Smooth muscle cell (in vitro differentiated cells): ENCODE measurements around the gene PSMD5. TPM values are rescaled to one million over a fixed set of nuclear protein-coding genes. Genes with fewer than 3 reads are reported as not detected.

ENCODE experiments used
- DNase-seq: peaks from one replicate; lab custom pipeline; 2025; ENCODE audit not compliant: unreplicated experiment; lab: John Stamatoyannopoulos, UW
- H2AFZ ChIP-seq: fragments of 200-600 bp; sonication (generic); 2 replicates; pipeline ENCODE4 v1.6.0; 2016; ENCODE audit warnings: antibody characterized with exemption, low read depth, mild to moderate bottlenecking
- H3F3A ChIP-seq: fragments of 200-600 bp; sonication (generic); 2 replicates; pipeline ENCODE4 v1.6.0; 2017; ENCODE audit warnings: antibody characterized with exemption, low read depth
- H3K27ac ChIP-seq: fragments of 200-600 bp; sonication (generic); 2 replicates; pipeline ENCODE4 v1.5.1; 2016; ENCODE audit warnings: low read depth, mild to moderate bottlenecking
- H3K27me3 ChIP-seq: fragments of 200-600 bp; sonication (generic); 2 replicates; pipeline ENCODE4 v1.6.1; 2016; ENCODE audit warnings: low read depth, mild to moderate bottlenecking
- H3K36me3 ChIP-seq: fragments of 200-600 bp; sonication (generic); 2 replicates; pipeline ENCODE4 v1.5.1; 2016; ENCODE audit warnings: low read depth
- H3K4me1 ChIP-seq: fragments of 200-600 bp; sonication (generic); 2 replicates; pipeline ENCODE4 v1.5.1; 2016; ENCODE audit warnings: low read depth
- H3K4me2 ChIP-seq: fragments of 200-600 bp; sonication (generic); 2 replicates; pipeline ENCODE4 v1.6.0; 2016; ENCODE audit warnings: mild to moderate bottlenecking
- H3K4me3 ChIP-seq: fragments of 200-600 bp; sonication (generic); 2 replicates; pipeline ENCODE4 v1.5.1; 2016; ENCODE audit warnings: mild to moderate bottlenecking
- H3K79me2 ChIP-seq: fragments of 200-600 bp; sonication (generic); 2 replicates; pipeline ENCODE4 v1.6.0; 2016; ENCODE audit warnings: low read depth, mild to moderate bottlenecking
- H3K9ac ChIP-seq: fragments of 200-600 bp; sonication (generic); 2 replicates; pipeline ENCODE4 v1.6.0; 2016; ENCODE audit warnings: low read depth
- H3K9me3 ChIP-seq: fragments of 200-600 bp; sonication (generic); replicated peaks from 2 replicates; pipeline ENCODE4 v1.5.1; 2016; ENCODE audit warnings: low read depth
- H4K20me1 ChIP-seq: fragments of 200-600 bp; sonication (generic); 2 replicates; pipeline ENCODE4 v1.6.0; 2016; ENCODE audit warnings: low read depth
- CTCF ChIP-seq: fragments of 200-600 bp; sonication (generic); IDR thresholded peaks from 2 replicates; pipeline ENCODE4 v1.5.1; 2017; ENCODE audit warnings: borderline replicate concordance, mild to moderate bottlenecking, antibody characterized with exemption; ENCODE audit not compliant: insufficient read depth, poor library complexity, severe bottlenecking
- WGBS: methylation state at CpG from one replicate; pipeline ENCODE4 v1.1.7; 2016; ENCODE audit warnings: low lambda C conversion rate; 5-methylcytosine and 5-hydroxymethylcytosine counted together
- polyA plus RNA-seq: library from polyadenylated mRNA; unstranded; fragments of >200 nt; fragmentation: Nextera tagmentation; extraction: Ambion mirVana; gene quantifications from 2 replicates; pipeline ENCODE4 v1.2.1, GENCODE V29; 2016
- total RNA-seq: library from RNA; depleted of rRNA; stranded (reverse); fragments of >200 nt; gene quantifications from 2 replicates; pipeline ENCODE4 v1.2.3, GENCODE V29; 2014

Gene PSMD5
- total and polyA plus RNA-seq, 2 experiments from 2014 or later = 14.4 to 18.6 TPM

GRCh38 chr9:120775859-120776258, 66.9 kb downstream of the PSMD5 start:
- H3K4me1 ChIP-seq = no peaks in the 10 kb centered on the region
- peaks cover 3% of the 10 kb centered on the region for H3K36me3 ChIP-seq
- WGBS = 90% methylated on average over 5 of the region's 5 CpGs
- peaks cover 18% of the 10 kb centered on the region for H3K79me2 ChIP-seq
- peaks cover 25% of the 10 kb centered on the region for H4K20me1 ChIP-seq
- no peak overlapping the region for H2AFZ ChIP-seq
- H3K27me3 ChIP-seq = no peaks in the 10 kb centered on the region
- no peak overlapping the region for H3K9ac ChIP-seq
- DNase-seq = no peak
- H3K9me3 ChIP-seq = no peaks in the 10 kb centered on the region
- no peak overlapping the region for H3K4me2 ChIP-seq
- H3F3A ChIP-seq = no peaks in the 10 kb centered on the region
- H3K27ac ChIP-seq = peak overlapping the region; percentile 60
- no peak for TF ChIP-seq CTCF
- no peak overlapping the region for H3K4me3 ChIP-seq

- H3K36me3 ChIP-seq = peaks cover 9% of the 10 kb centered on the region
Observed at GRCh38 chr9:120774719-120775118, 68.0 kb downstream of the PSMD5 start.

GRCh38 chr9:120773256-120773655, 69.5 kb downstream of the PSMD5 start:
- 98% methylated on average over 3 of the region's 3 CpGs for WGBS
- Histone ChIP-seq H3K27me3 (no peaks in the 10 kb centered on the region), H3K9me3 (no peaks in the 10 kb centered on the region), H3K36me3 (peaks cover 15% of the 10 kb centered on the region), H3K9ac (no peak overlapping the region), H3K4me3 (no peak overlapping the region), H3K27ac (no peak overlapping the region), H3K4me1 (no peaks in the 10 kb centered on the region), H3K79me2 (no peaks in the 10 kb centered on the region), H3K4me2 (no peak overlapping the region), H2AFZ (no peak overlapping the region), H3F3A (no peaks in the 10 kb centered on the region), H4K20me1 (no peaks in the 10 kb centered on the region)
- no peak for DNase-seq
- no peak for TF ChIP-seq CTCF

More at GRCh38 chr9:120774719-120775118, 68.0 kb downstream of the PSMD5 start:
- no peaks in the 10 kb centered on the region for H3F3A ChIP-seq
- peaks cover 14% of the 10 kb centered on the region for H4K20me1 ChIP-seq
- no peak for TF ChIP-seq CTCF
- H3K9me3 ChIP-seq = no peaks in the 10 kb centered on the region
- no peak overlapping the region for H2AFZ ChIP-seq
- H3K9ac ChIP-seq = no peak overlapping the region
- peaks cover 9% of the 10 kb centered on the region for H3K79me2 ChIP-seq
- no peak overlapping the region for H3K4me3 ChIP-seq
- H3K4me1 ChIP-seq = no peaks in the 10 kb centered on the region
- WGBS = 96% methylated on average over 4 of the region's 4 CpGs
- H3K4me2 ChIP-seq = no peak overlapping the region
- DNase-seq = no peak
- no peaks in the 10 kb centered on the region for H3K27me3 ChIP-seq
- H3K27ac ChIP-seq = no peak overlapping the region

- Histone ChIP-seq H4K20me1 (peaks cover 12% of the 10 kb centered on the region), H3K9ac (no peak overlapping the region), H3K4me1 (no peaks in the 10 kb centered on the region), H2AFZ (no peak overlapping the region), H3K36me3 (peaks cover 16% of the 10 kb centered on the region), H3K79me2 (no peaks in the 10 kb centered on the region), H3K4me2 (no peak overlapping the region), H3K27me3 (no peaks in the 10 kb centered on the region), H3K27ac (no peak overlapping the region), H3K9me3 (no peaks in the 10 kb centered on the region), H3K4me3 (no peak overlapping the region), H3F3A (no peaks in the 10 kb centered on the region)
- no peak for TF ChIP-seq CTCF
- DNase-seq = no peak
- 92% methylated on average over 4 of the region's 4 CpGs for WGBS
Observed at GRCh38 chr9:120770931-120771330, 71.8 kb downstream of the PSMD5 start.
